ENCODE data around the gene SPARC.

Gene SPARC

GRCh38 chr5:151647320-151647861 lies 39.3 kb downstream of the SPARC start:
- Histone ChIP-seq H4K20me1 (no peaks in the 10 kb centered on the region), H3K4me1 (no peaks in the 10 kb centered on the region), H3K4me2 (no peak overlapping the region), H3K9me3 (no peaks in the 10 kb centered on the region), H3K9ac (no peak overlapping the region), H3K4me3 (no peak overlapping the region), H3K27ac (no peak overlapping the region), H3K27me3 (no peaks in the 10 kb centered on the region), H3K36me3 (no peaks in the 10 kb centered on the region)
- no peak for TF ChIP-seq Cebpa-rat (IDR thresholded peaks at IDR 0.05)

DNA sequence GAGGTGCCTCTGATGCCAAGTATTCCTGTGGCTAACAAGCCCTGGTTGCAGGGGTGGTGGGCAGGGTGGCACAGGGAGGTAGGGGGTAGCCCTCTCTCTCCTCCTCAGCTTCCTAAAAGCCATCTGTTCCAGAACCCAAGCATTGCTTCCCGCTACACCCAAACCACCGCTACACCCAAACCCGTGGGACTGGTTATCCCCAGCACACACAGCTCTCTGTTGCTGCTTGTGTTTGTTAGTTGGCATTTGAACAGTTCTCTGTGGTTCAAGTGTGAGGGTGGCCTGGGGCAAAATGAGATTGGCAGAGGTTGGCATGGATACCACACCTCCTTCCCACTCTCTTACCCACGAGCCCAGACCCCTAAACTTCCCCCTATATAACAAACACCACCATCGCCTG lies 40.4 kb downstream of the SPARC start:
- no peaks in the 10 kb centered on the region for H3K27me3 ChIP-seq
- TF ChIP-seq Cebpa-rat (IDR thresholded peaks at IDR 0.05): no peak
- H3K4me3 ChIP-seq: no peak overlapping the region
- H4K20me1 ChIP-seq: no peaks in the 10 kb centered on the region
- peaks cover 1% of the 10 kb centered on the region for H3K4me1 ChIP-seq
- H3K9me3 ChIP-seq: no peaks in the 10 kb centered on the region
- H3K36me3 ChIP-seq: no peaks in the 10 kb centered on the region
- no peak overlapping the region for H3K4me2 ChIP-seq
- no peak overlapping the region for H3K9ac ChIP-seq
- no peak overlapping the region for H3K27ac ChIP-seq

- no peak for TF ChIP-seq Cebpa-rat (IDR thresholded peaks at IDR 0.05)
- Histone ChIP-seq H3K4me2 (no peak overlapping the region), H3K9ac (no peak overlapping the region), H3K27me3 (no peaks in the 10 kb centered on the region), H3K4me1 (peaks cover 17% of the 10 kb centered on the region), H3K9me3 (no peaks in the 10 kb centered on the region), H4K20me1 (no peaks in the 10 kb centered on the region), H3K4me3 (no peak overlapping the region), H3K27ac (no peak overlapping the region), H3K36me3 (no peaks in the 10 kb centered on the region)
Observed at GRCh38 chr5:151643388-151643787, 43.3 kb downstream of the SPARC start.

GRCh38 chr5:151642472-151643140 lies 44.1 kb downstream of the SPARC start:
- H4K20me1 ChIP-seq: no peaks in the 10 kb centered on the region
- H3K4me1 ChIP-seq: peaks cover 17% of the 10 kb centered on the region
- H3K9me3 ChIP-seq: no peaks in the 10 kb centered on the region

DNA sequence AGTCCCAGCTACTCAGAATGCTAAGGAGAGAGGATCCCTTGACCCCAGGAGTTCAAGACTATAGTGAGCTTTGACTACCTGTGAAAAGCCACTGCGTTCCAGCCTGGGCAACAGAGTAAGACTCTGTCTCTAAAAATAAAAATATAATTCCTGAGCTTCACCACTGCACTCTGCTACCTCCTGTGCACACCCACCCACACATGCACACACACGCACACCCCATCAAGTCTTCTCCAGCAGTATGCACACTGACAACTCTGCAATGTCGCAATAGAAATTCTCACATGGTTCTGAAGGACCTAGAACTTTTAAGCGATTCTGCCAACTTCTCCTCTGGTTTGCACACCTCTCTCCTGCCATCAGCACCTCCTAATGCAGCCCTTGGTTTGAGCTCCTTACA lies 48.1 kb downstream of the SPARC start:
- Histone ChIP-seq H3K27ac (no peak overlapping the region), H3K27me3 (no peaks in the 10 kb centered on the region), H4K20me1 (no peaks in the 10 kb centered on the region), H3K4me1 (peaks cover 17% of the 10 kb centered on the region), H3K36me3 (no peaks in the 10 kb centered on the region), H3K9me3 (no peaks in the 10 kb centered on the region), H3K4me3 (no peak overlapping the region), H3K4me2 (no peak overlapping the region), H3K9ac (no peak overlapping the region)
- no peak for TF ChIP-seq Cebpa-rat (IDR thresholded peaks at IDR 0.05)

More at GRCh38 chr5:151642472-151643140, 44.1 kb downstream of the SPARC start:
- no peaks in the 10 kb centered on the region for H3K36me3 ChIP-seq
- H3K27ac ChIP-seq: no peak overlapping the region
- H3K4me3 ChIP-seq: no peak overlapping the region
- H3K27me3 ChIP-seq: no peaks in the 10 kb centered on the region
- no peak overlapping the region for H3K9ac ChIP-seq
- TF ChIP-seq Cebpa-rat (IDR thresholded peaks at IDR 0.05): no peak
- H3K4me2 ChIP-seq: no peak overlapping the region

GRCh38 chr5:151637676-151638075 lies 49.0 kb downstream of the SPARC start:
- TF ChIP-seq Cebpa-rat (IDR thresholded peaks at IDR 0.05): no peak
- Histone ChIP-seq H4K20me1 (no peaks in the 10 kb centered on the region), H3K27me3 (no peaks in the 10 kb centered on the region), H3K36me3 (no peaks in the 10 kb centered on the region), H3K27ac (no peak overlapping the region), H3K4me1 (peaks cover 17% of the 10 kb centered on the region), H3K9ac (no peak overlapping the region), H3K4me3 (no peak overlapping the region), H3K9me3 (no peaks in the 10 kb centered on the region), H3K4me2 (no peak overlapping the region)

GRCh38 chr5:151633892-151634291 lies 52.8 kb downstream of the SPARC start:
- Histone ChIP-seq H3K4me1 (no peaks in the 10 kb centered on the region), H3K4me2 (no peak overlapping the region), H3K9me3 (no peaks in the 10 kb centered on the region), H3K27ac (no peak overlapping the region), H4K20me1 (no peaks in the 10 kb centered on the region), H3K27me3 (no peaks in the 10 kb centered on the region), H3K9ac (no peak overlapping the region), H3K36me3 (no peaks in the 10 kb centered on the region), H3K4me3 (no peak overlapping the region)
- no peak for TF ChIP-seq Cebpa-rat (IDR thresholded peaks at IDR 0.05)

GRCh38 chr5:151632941-151633340 lies 53.8 kb downstream of the SPARC start:
- Histone ChIP-seq H3K4me2 (no peak overlapping the region), H3K36me3 (no peaks in the 10 kb centered on the region), H3K9me3 (no peaks in the 10 kb centered on the region), H3K4me3 (no peak overlapping the region), H3K4me1 (no peaks in the 10 kb centered on the region), H3K27ac (no peak overlapping the region), H3K9ac (no peak overlapping the region), H3K27me3 (no peaks in the 10 kb centered on the region), H4K20me1 (no peaks in the 10 kb centered on the region)
- no peak for TF ChIP-seq Cebpa-rat (IDR thresholded peaks at IDR 0.05)

DNA sequence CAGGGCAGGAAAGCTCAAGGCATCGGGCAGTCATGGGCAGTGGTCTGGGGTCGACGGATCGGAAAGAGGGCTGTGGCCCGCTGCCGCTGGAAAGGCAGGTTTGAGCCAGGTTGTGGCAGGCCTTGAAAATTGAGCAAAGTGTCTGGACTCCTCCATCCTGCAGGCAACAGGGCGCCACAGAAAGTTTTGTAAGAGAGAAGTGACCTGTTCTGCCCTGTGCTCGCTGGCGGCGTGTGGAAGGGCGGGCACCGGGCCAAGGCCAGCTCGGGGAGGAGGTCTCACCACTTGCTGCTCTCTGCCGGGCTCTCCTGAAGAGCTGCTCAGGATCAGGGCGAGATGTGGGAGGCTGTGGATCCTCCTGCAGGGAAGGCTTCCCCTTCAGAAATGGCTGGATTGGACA lies 54.2 kb downstream of the SPARC start:
- Histone ChIP-seq H3K4me2 (no peak overlapping the region), H3K4me3 (no peak overlapping the region)
- TF ChIP-seq Cebpa-rat (IDR thresholded peaks at IDR 0.05): no peak

GRCh38 chr5:151631941-151632340 lies 54.8 kb downstream of the SPARC start:
- H3K4me1 ChIP-seq: no peaks in the 10 kb centered on the region
- H3K9me3 ChIP-seq: no peaks in the 10 kb centered on the region
- no peaks in the 10 kb centered on the region for H3K27me3 ChIP-seq
- no peak overlapping the region for H3K9ac ChIP-seq
- H3K4me2 ChIP-seq: no peak overlapping the region
- no peak for TF ChIP-seq Cebpa-rat (IDR thresholded peaks at IDR 0.05)
- no peaks in the 10 kb centered on the region for H3K36me3 ChIP-seq
- H3K4me3 ChIP-seq: no peak overlapping the region
- no peak overlapping the region for H3K27ac ChIP-seq
- no peaks in the 10 kb centered on the region for H4K20me1 ChIP-seq

More for the DNA sequence above, 54.2 kb downstream of the SPARC start:
- Histone ChIP-seq H3K9ac (no peak overlapping the region), H3K36me3 (no peaks in the 10 kb centered on the region), H4K20me1 (no peaks in the 10 kb centered on the region), H3K27me3 (no peaks in the 10 kb centered on the region), H3K4me1 (no peaks in the 10 kb centered on the region), H3K27ac (no peak overlapping the region), H3K9me3 (no peaks in the 10 kb centered on the region)
